Measurements from ENCODE around the gene CNIH3.

CNIH3 gene

GRCh38 chr1:224759681-224760091 is 143.6 kb downstream of the CNIH3 start:
- DNase-seq: no peak
- Mint-ChIP-seq H3K27me3 (peaks cover 20% of the 10 kb centered on the region), H3K4me3 (no peak overlapping the region), H3K36me3 (ENCODE audit: low read depth) (no peaks in the 10 kb centered on the region), H3K9me3 (peaks cover 7% of the 10 kb centered on the region), H3K27ac (no peak overlapping the region), H3K4me1 (ENCODE audit: low read depth) (no peaks in the 10 kb centered on the region)

- H3K9me3 Mint-ChIP-seq: peaks cover 7% of the 10 kb centered on the region
- H3K4me3 Mint-ChIP-seq: no peak overlapping the region
- DNase-seq: no peak
- H3K27ac Mint-ChIP-seq: no peak overlapping the region
- H3K27me3 Mint-ChIP-seq: peaks cover 19% of the 10 kb centered on the region
- H3K36me3 Mint-ChIP-seq (ENCODE audit: low read depth): no peaks in the 10 kb centered on the region
- H3K4me1 Mint-ChIP-seq (ENCODE audit: low read depth): no peaks in the 10 kb centered on the region
Observed at GRCh38 chr1:224760163-224760562, 144.0 kb downstream of the CNIH3 start.

- H3K27ac Mint-ChIP-seq: no peak overlapping the region
- H3K36me3 Mint-ChIP-seq (ENCODE audit: low read depth): no peaks in the 10 kb centered on the region
- DNase-seq: no peak
- H3K4me1 Mint-ChIP-seq (ENCODE audit: low read depth): no peaks in the 10 kb centered on the region
- H3K4me3 Mint-ChIP-seq: no peak overlapping the region
- H3K27me3 Mint-ChIP-seq: peaks cover 18% of the 10 kb centered on the region
- peaks cover 7% of the 10 kb centered on the region for H3K9me3 Mint-ChIP-seq
Observed at GRCh38 chr1:224761245-224761644, 145.1 kb downstream of the CNIH3 start.

GRCh38 chr1:224762046-224762445 is 145.9 kb downstream of the CNIH3 start:
- DNase-seq: no peak
- no peak overlapping the region for H3K27ac Mint-ChIP-seq
- H3K4me1 Mint-ChIP-seq (ENCODE audit: low read depth): no peaks in the 10 kb centered on the region
- H3K9me3 Mint-ChIP-seq: peaks cover 7% of the 10 kb centered on the region
- no peaks in the 10 kb centered on the region for H3K36me3 Mint-ChIP-seq (ENCODE audit: low read depth)
- no peak overlapping the region for H3K4me3 Mint-ChIP-seq
- H3K27me3 Mint-ChIP-seq: peaks cover 17% of the 10 kb centered on the region

- no peaks in the 10 kb centered on the region for H3K36me3 Mint-ChIP-seq (ENCODE audit: low read depth)
- no peak overlapping the region for H3K4me3 Mint-ChIP-seq
- no peak overlapping the region for H3K27ac Mint-ChIP-seq
Observed at GRCh38 chr1:224762701-224763100, 146.6 kb downstream of the CNIH3 start.

GRCh38 chr1:224763126-224763775 is 147.1 kb downstream of the CNIH3 start:
- Mint-ChIP-seq H3K36me3 (ENCODE audit: low read depth) (no peaks in the 10 kb centered on the region), H3K27ac (no peak overlapping the region), H3K4me3 (no peak overlapping the region), H3K9me3 (peaks cover 7% of the 10 kb centered on the region), H3K27me3 (peaks cover 18% of the 10 kb centered on the region), H3K4me1 (ENCODE audit: low read depth) (no peaks in the 10 kb centered on the region)
- no peak for DNase-seq

More at GRCh38 chr1:224762701-224763100, 146.6 kb downstream of the CNIH3 start:
- Mint-ChIP-seq H3K9me3 (peaks cover 7% of the 10 kb centered on the region), H3K4me1 (ENCODE audit: low read depth) (no peaks in the 10 kb centered on the region), H3K27me3 (peaks cover 18% of the 10 kb centered on the region)
- no peak for DNase-seq

- no peak for DNase-seq
- no peaks in the 10 kb centered on the region for H3K9me3 Mint-ChIP-seq
- H3K27ac Mint-ChIP-seq: no peak overlapping the region
- H3K4me3 Mint-ChIP-seq: no peak overlapping the region
- H3K36me3 Mint-ChIP-seq (ENCODE audit: low read depth): no peaks in the 10 kb centered on the region
- no peaks in the 10 kb centered on the region for H3K4me1 Mint-ChIP-seq (ENCODE audit: low read depth)
- H3K27me3 Mint-ChIP-seq: peaks cover 15% of the 10 kb centered on the region
Observed at GRCh38 chr1:224766266-224766665, 150.1 kb downstream of the CNIH3 start.

GRCh38 chr1:224767031-224767430 is 150.9 kb downstream of the CNIH3 start:
- no peaks in the 10 kb centered on the region for H3K36me3 Mint-ChIP-seq (ENCODE audit: low read depth)
- H3K27ac Mint-ChIP-seq: no peak overlapping the region
- no peak for DNase-seq

GRCh38 chr1:224767676-224768075 is 151.6 kb downstream of the CNIH3 start:
- Mint-ChIP-seq H3K4me1 (ENCODE audit: low read depth) (no peaks in the 10 kb centered on the region), H3K36me3 (ENCODE audit: low read depth) (no peaks in the 10 kb centered on the region), H3K4me3 (no peak overlapping the region), H3K9me3 (no peaks in the 10 kb centered on the region), H3K27ac (no peak overlapping the region), H3K27me3 (peaks cover 18% of the 10 kb centered on the region)
- DNase-seq: no peak

More at GRCh38 chr1:224767031-224767430, 150.9 kb downstream of the CNIH3 start:
- Mint-ChIP-seq H3K4me3 (no peak overlapping the region), H3K27me3 (peaks cover 18% of the 10 kb centered on the region), H3K4me1 (ENCODE audit: low read depth) (no peaks in the 10 kb centered on the region), H3K9me3 (no peaks in the 10 kb centered on the region)

- Mint-ChIP-seq H3K4me1 (ENCODE audit: low read depth) (no peaks in the 10 kb centered on the region), H3K4me3 (no peak overlapping the region), H3K36me3 (ENCODE audit: low read depth) (no peaks in the 10 kb centered on the region), H3K27me3 (peaks cover 21% of the 10 kb centered on the region), H3K27ac (no peak overlapping the region), H3K9me3 (no peaks in the 10 kb centered on the region)
- DNase-seq: no peak
Observed at GRCh38 chr1:224768971-224769370, 152.9 kb downstream of the CNIH3 start.

GRCh38 chr1:224769452-224770335 is 153.6 kb downstream of the CNIH3 start:
- no peaks in the 10 kb centered on the region for H3K9me3 Mint-ChIP-seq
- no peak overlapping the region for H3K4me3 Mint-ChIP-seq
- no peak for DNase-seq
- H3K27me3 Mint-ChIP-seq: peaks cover 25% of the 10 kb centered on the region
- H3K4me1 Mint-ChIP-seq (ENCODE audit: low read depth): no peaks in the 10 kb centered on the region
- H3K27ac Mint-ChIP-seq: no peak overlapping the region
- H3K36me3 Mint-ChIP-seq (ENCODE audit: low read depth): no peaks in the 10 kb centered on the region

- peaks cover 24% of the 10 kb centered on the region for H3K27me3 Mint-ChIP-seq
- H3K4me1 Mint-ChIP-seq (ENCODE audit: low read depth): no peaks in the 10 kb centered on the region
- no peak for DNase-seq
- no peak overlapping the region for H3K27ac Mint-ChIP-seq
- no peak overlapping the region for H3K4me3 Mint-ChIP-seq
- H3K36me3 Mint-ChIP-seq (ENCODE audit: low read depth): no peaks in the 10 kb centered on the region
- H3K9me3 Mint-ChIP-seq: no peaks in the 10 kb centered on the region
Observed at GRCh38 chr1:224770336-224770693, 154.2 kb downstream of the CNIH3 start.

- Mint-ChIP-seq H3K4me3 (no peak overlapping the region), H3K9me3 (no peaks in the 10 kb centered on the region), H3K4me1 (ENCODE audit: low read depth) (no peaks in the 10 kb centered on the region), H3K27me3 (peaks cover 15% of the 10 kb centered on the region), H3K27ac (no peak overlapping the region), H3K36me3 (ENCODE audit: low read depth) (no peaks in the 10 kb centered on the region)
- no peak for DNase-seq
Observed at GRCh38 chr1:224773646-224774045, 157.5 kb downstream of the CNIH3 start.

GRCh38 chr1:224774378-224774777 is 158.3 kb downstream of the CNIH3 start:
- Mint-ChIP-seq H3K36me3 (ENCODE audit: low read depth) (no peaks in the 10 kb centered on the region), H3K27me3 (peaks cover 15% of the 10 kb centered on the region), H3K4me1 (ENCODE audit: low read depth) (no peaks in the 10 kb centered on the region), H3K27ac (no peak overlapping the region), H3K9me3 (no peaks in the 10 kb centered on the region), H3K4me3 (no peak overlapping the region)
- no peak for DNase-seq

- Mint-ChIP-seq H3K27ac (no peak overlapping the region), H3K4me1 (ENCODE audit: low read depth) (no peaks in the 10 kb centered on the region), H3K9me3 (no peaks in the 10 kb centered on the region), H3K36me3 (ENCODE audit: low read depth) (no peaks in the 10 kb centered on the region), H3K27me3 (peaks cover 11% of the 10 kb centered on the region), H3K4me3 (no peak overlapping the region)
- no peak for DNase-seq
Observed at GRCh38 chr1:224777180-224777579, 161.1 kb downstream of the CNIH3 start.
